GM18520 (cell line): Measurements from ENCODE around the gene EMID1.
"Not testable (repeated sequence)": the region's sequence is repeated elsewhere in the genome, so short reads cannot be mapped to it uniquely, and the experiment has no call there.

Experiments
- ATAC-seq: cut with Tn5 transposase; IDR thresholded peaks from one replicate; pipeline ENCODE4 v1.9.1; 2021; ENCODE audit not compliant: unreplicated experiment

EMID1 gene

GRCh38 chr22:29209624-29209929, 3.9 kb downstream of the EMID1 start:
- no peak for ATAC-seq

GRCh38 chr22:29211066-29211465, 5.4 kb downstream of the EMID1 start:
- ATAC-seq: no peak

GRCh38 chr22:29211466-29211865, 5.8 kb downstream of the EMID1 start:
- ATAC-seq: no peak

GRCh38 chr22:29212743-29213142, 7.0 kb downstream of the EMID1 start:
- no peak for ATAC-seq

- no peak for ATAC-seq
Observed at GRCh38 chr22:29213493-29213892, 7.8 kb downstream of the EMID1 start.

GRCh38 chr22:29214232-29214631, 8.5 kb downstream of the EMID1 start:
- ATAC-seq: no peak

GRCh38 chr22:29215012-29215860, 9.5 kb downstream of the EMID1 start:
- ATAC-seq: no peak

GRCh38 chr22:29216011-29216872, 10.5 kb downstream of the EMID1 start:
- ATAC-seq: no peak

GRCh38 chr22:29216873-29217666, 11.4 kb downstream of the EMID1 start:
- no peak for ATAC-seq

GRCh38 chr22:29217827-29218757, 12.4 kb downstream of the EMID1 start:
- ATAC-seq: no peak

- no peak for ATAC-seq
Observed at GRCh38 chr22:29218758-29219408, 13.2 kb downstream of the EMID1 start.

GRCh38 chr22:29219409-29219782, 13.7 kb downstream of the EMID1 start:
- ATAC-seq: not testable (repeated sequence)

- no peak for ATAC-seq
Observed at GRCh38 chr22:29219881-29220670, 14.4 kb downstream of the EMID1 start.

GRCh38 chr22:29224121-29224858, 18.6 kb downstream of the EMID1 start:
- no peak for ATAC-seq

- no peak for ATAC-seq
Observed at GRCh38 chr22:29224859-29225410, 19.2 kb downstream of the EMID1 start.

- no peak for ATAC-seq
Observed at GRCh38 chr22:29225422-29226090, 19.9 kb downstream of the EMID1 start.

GRCh38 chr22:29226351-29226981, 20.8 kb downstream of the EMID1 start:
- no peak for ATAC-seq
